Lung (tissue), 12 donors: ENCODE data around the gene SLC4A1AP. TPM values are rescaled to one million over a fixed set of nuclear protein-coding genes. Genes with fewer than 3 reads are reported as not detected.

Experiments
- ATAC-seq: fragments of 200-7000 bp; cut with Tn5 transposase; one replicate; pipeline ENCODE4 v1.9.1; 2020; ENCODE audit warnings: moderate number of reproducible peaks; ENCODE audit not compliant: insufficient read depth, low FRiP score
- DNase-seq, 3 donors: peaks; one replicate each; pipeline ENCODE4 v3.0.0-alpha.2; 2013 to 2017
- H3K27ac ChIP-seq, 2 donors: one replicate each; pipeline ENCODE4 v1.5.1; 2013; ENCODE audit warnings: mild to moderate bottlenecking in 2 of 2, moderate library complexity in 2 of 2, control low read depth in 1 of 2, inconsistent platforms in 1 of 2, low read depth in 1 of 2, low read length in 1 of 2
- H3K27me3 ChIP-seq, 3 donors: one replicate each; pipeline ENCODE4 v1.5.1; 2013; ENCODE audit warnings: low read length in 2 of 3; ENCODE audit not compliant: control insufficient read depth in 3 of 3, insufficient read depth in 3 of 3
- H3K36me3 ChIP-seq, 4 donors: one replicate each; pipeline ENCODE4 v1.5.1; 2013; ENCODE audit warnings: low read length in 4 of 4, mild to moderate bottlenecking in 1 of 4, moderate library complexity in 1 of 4; ENCODE audit not compliant: control insufficient read depth in 4 of 4, insufficient read depth in 4 of 4
- H3K4me1 ChIP-seq, 5 donors: one replicate each; pipeline ENCODE4 v1.5.1; 2013; ENCODE audit warnings: low read length in 5 of 5, mild to moderate bottlenecking in 2 of 5, moderate library complexity in 1 of 5; ENCODE audit not compliant: control insufficient read depth in 5 of 5, insufficient read depth in 5 of 5
- H3K4me3 ChIP-seq: one replicate; pipeline ENCODE4 v1.5.1; 2013; ENCODE audit warnings: mild to moderate bottlenecking, control low read depth, moderate library complexity
- H3K9ac ChIP-seq, 2 donors: one replicate each; pipeline ENCODE4 v1.5.1; 2013; ENCODE audit warnings: low read length in 2 of 2, control low read depth in 1 of 2; ENCODE audit not compliant: insufficient read depth in 1 of 2
- H3K9me3 ChIP-seq, 4 donors: one replicate each; pipeline ENCODE4 v1.5.1; 2013; ENCODE audit warnings: low read length in 3 of 4, mild to moderate bottlenecking in 1 of 4, moderate library complexity in 1 of 4; ENCODE audit not compliant: control insufficient read depth in 4 of 4, insufficient read depth in 3 of 4
- WGBS, 2 donors: extraction: QIAGEN DNeasy Blood & Tissue Kit; methylation state at CpG; one replicate each; pipeline ENCODE4 v1.1.7; 2013; 5-methylcytosine and 5-hydroxymethylcytosine counted together
- polyA plus RNA-seq, 2 donors: library from polyadenylated mRNA; stranded (reverse); fragments of 200-250 nt; gene quantifications; one replicate each; pipeline ENCODE4 v1.2.1, GENCODE V29; 2013
- total RNA-seq, 2 donors: library from RNA; depleted of rRNA in 1 of 2; stranded (reverse); fragments of >200 nt in 1 of 2; gene quantifications; one replicate each; pipeline ENCODE4 v1.2.1, GENCODE V29; 2014 to 2021
- TF ChIP-seq, protein P1 (sequence below): IDR thresholded peaks from 2 replicates; pipeline ENCODE4 v1.5.1; 2012; ENCODE audit warnings: mild to moderate bottlenecking; ENCODE audit errors: control extremely low read depth, extremely low read depth
- donor health status: control.
- donor health status: control.
- donor health status: Bipolar disorder and iron deficiency.
- donor health status: healthy.
- donor health status: DM: yes; HTN: yes; CAD: no.

Gene SLC4A1AP
- total and polyA plus RNA-seq, 4 donors, result 14.0 to 28.6 (median 17.9) TPM

DNA sequence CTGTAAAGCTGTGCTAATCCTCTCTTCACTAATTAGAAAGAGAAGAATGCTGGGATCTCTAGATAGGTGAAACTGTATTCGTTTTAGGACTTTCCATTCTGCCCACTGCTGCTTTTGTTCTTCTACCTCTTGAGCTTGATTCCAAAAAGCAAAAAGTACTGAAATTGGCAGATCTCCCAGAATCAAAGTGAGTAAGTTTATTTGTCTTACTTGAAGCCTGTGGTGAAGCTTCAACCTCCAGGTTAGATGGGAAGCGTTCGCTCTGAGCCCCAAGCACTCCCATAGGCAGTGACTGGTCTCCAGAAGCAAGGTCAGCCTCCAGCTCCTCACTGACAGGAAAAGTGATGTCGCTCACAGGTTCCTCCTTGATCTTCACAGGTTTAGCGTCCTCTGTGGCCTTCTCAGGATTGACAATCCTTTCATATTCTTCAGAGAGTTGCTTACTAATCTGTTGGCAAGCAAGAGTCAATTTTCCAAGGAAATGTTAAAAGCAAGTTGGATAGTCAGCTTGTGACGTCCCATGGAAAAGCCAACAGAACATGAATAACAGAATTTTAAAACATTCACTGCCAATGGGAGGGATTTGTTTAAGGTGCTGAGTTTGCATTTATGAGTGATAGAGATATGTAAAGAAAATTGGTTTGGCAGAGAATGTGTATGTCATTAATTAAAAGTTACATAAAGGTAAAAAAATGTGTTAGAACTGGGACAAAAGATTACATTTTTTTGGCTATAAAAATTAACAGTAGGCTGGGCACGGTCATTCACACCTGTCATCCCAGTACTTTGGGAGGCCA, 8.3 kb upstream of the SLC4A1AP start:
- H3K4me3 ChIP-seq, result no peak overlapping the region
- DNase-seq (peak in 1 of 3 donors; percentile 5), ATAC-seq (no peak)
- WGBS, 2 donors, result 83 to 92% methylated on average over 7 of the region's 7 CpGs
- H3K36me3 ChIP-seq, result peaks cover 33 to 50% (median 39%) of the 10 kb centered on the region in 4 donors
- H3K4me1 ChIP-seq, result no peaks in the 10 kb centered on the region
- TF ChIP-seq, protein P1, sequence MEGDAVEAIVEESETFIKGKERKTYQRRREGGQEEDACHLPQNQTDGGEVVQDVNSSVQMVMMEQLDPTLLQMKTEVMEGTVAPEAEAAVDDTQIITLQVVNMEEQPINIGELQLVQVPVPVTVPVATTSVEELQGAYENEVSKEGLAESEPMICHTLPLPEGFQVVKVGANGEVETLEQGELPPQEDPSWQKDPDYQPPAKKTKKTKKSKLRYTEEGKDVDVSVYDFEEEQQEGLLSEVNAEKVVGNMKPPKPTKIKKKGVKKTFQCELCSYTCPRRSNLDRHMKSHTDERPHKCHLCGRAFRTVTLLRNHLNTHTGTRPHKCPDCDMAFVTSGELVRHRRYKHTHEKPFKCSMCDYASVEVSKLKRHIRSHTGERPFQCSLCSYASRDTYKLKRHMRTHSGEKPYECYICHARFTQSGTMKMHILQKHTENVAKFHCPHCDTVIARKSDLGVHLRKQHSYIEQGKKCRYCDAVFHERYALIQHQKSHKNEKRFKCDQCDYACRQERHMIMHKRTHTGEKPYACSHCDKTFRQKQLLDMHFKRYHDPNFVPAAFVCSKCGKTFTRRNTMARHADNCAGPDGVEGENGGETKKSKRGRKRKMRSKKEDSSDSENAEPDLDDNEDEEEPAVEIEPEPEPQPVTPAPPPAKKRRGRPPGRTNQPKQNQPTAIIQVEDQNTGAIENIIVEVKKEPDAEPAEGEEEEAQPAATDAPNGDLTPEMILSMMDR, result no peak
- H3K27ac ChIP-seq, result no peak overlapping the region
- no peaks in the 10 kb centered on the region for H3K9me3 ChIP-seq
- H3K9ac ChIP-seq, result no peak overlapping the region
- no peaks in the 10 kb centered on the region for H3K27me3 ChIP-seq

- ATAC-seq (no peak), DNase-seq (no peak)
- peaks cover 4 to 22% (median 9%) of the 10 kb centered on the region in 5 donors for H3K4me1 ChIP-seq
- 92 to 95% methylated on average over 1 of the region's 1 CpG for WGBS, 2 donors
- H3K9ac ChIP-seq, result no peak overlapping the region
- H3K9me3 ChIP-seq, result no peaks in the 10 kb centered on the region
- peaks cover 17 to 35% (median 23%) of the 10 kb centered on the region in 4 donors for H3K36me3 ChIP-seq
- H3K4me3 ChIP-seq, result no peak overlapping the region
- TF ChIP-seq, protein P1, result no peak
- no peaks in the 10 kb centered on the region for H3K27me3 ChIP-seq
- no peak overlapping the region for H3K27ac ChIP-seq
Measured at GRCh38 chr2:27661371-27661770, 2.3 kb upstream of the SLC4A1AP start.

- DNase-seq (no peak), ATAC-seq (no peak)
- peaks cover 13 to 24% (median 19%) of the 10 kb centered on the region in 4 donors for H3K36me3 ChIP-seq
Measured at GRCh38 chr2:27664154-27664574, 475 bp downstream of the SLC4A1AP start.

More at GRCh38 chr2:27664154-27664574, 475 bp downstream of the SLC4A1AP start:
- Histone ChIP-seq H3K9ac (peak overlapping the region; percentile 65 to 76), H3K4me3 (peak overlapping the region; percentile 90), H3K4me1 (peaks cover 4 to 22% (median 9%) of the 10 kb centered on the region in 5 donors), H3K27ac (peak overlapping the region; percentile 90 to 96), H3K9me3 (no peaks in the 10 kb centered on the region), H3K27me3 (no peaks in the 10 kb centered on the region)
- WGBS, 2 donors, result 3% methylated on average over 28 of the region's 28 CpGs
- TF ChIP-seq, protein P1, result no peak
